Type B pancreatic cell (in vitro differentiated cells): ENCODE measurements around the gene CCDC3. TPM values are rescaled to one million over a fixed set of nuclear protein-coding genes. Genes with fewer than 3 reads are reported as not detected.

Source experiments
- DNase-seq: peaks from one replicate; pipeline ENCODE4 v3.0.0; 2021; ENCODE audit warnings: mixed read lengths; ENCODE audit not compliant: unreplicated experiment; ENCODE audit errors: extremely low spot score
- H3K27ac Mint-ChIP-seq: 2 replicates; pipeline ENCODE4 v1.8.0; 2021; ENCODE audit warnings: mild to moderate bottlenecking, mixed read lengths
- H3K27me3 Mint-ChIP-seq: 2 replicates; pipeline ENCODE4 v1.8.0; 2021; ENCODE audit warnings: mixed read lengths
- H3K36me3 Mint-ChIP-seq: 2 replicates; pipeline ENCODE4 v1.8.0; 2021; ENCODE audit warnings: mixed read lengths
- H3K4me1 Mint-ChIP-seq: one replicate; pipeline ENCODE4 v1.8.0; 2021; ENCODE audit warnings: mixed read lengths; ENCODE audit not compliant: unreplicated experiment
- H3K4me3 Mint-ChIP-seq: 2 replicates; pipeline ENCODE4 v1.8.0; 2021; ENCODE audit warnings: mild to moderate bottlenecking, mixed read lengths
- H3K9me3 Mint-ChIP-seq: 2 replicates; pipeline ENCODE4 v1.8.0; 2021; ENCODE audit warnings: mixed read lengths
- CTCF ChIP-seq: fragments of 200-600 bp; sonication (generic); conservative IDR thresholded peaks from 2 replicates; pipeline ENCODE4 v1.5.0; 2021; ENCODE audit warnings: antibody characterized with exemption, mild to moderate bottlenecking
- total RNA-seq: library from RNA; stranded (reverse); gene quantifications from 2 replicates; pipeline ENCODE4 v1.2.1, GENCODE V29; 2021; ENCODE audit warnings: low replicate concordance

The CCDC3 gene
- total RNA-seq, 1 donor from 2014 or later = 17.6 TPM

DNA sequence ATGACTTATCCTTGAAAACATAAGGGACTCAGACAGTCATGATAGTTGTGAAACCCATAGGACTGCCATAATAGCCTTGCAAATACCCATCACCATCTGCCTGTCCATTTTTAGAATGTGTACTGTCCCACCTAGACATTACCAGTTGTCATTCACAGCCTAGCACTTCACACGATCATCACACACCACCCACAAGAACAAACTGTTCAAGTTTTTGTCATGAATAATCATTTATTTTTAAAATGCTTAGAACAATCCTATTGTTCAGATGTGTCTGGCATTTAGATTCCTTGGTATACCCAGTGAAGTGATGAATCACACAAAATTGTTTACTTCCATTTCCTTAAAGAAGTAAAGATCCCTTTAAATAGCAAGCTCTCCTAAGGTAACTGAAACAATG lies 46.6 kb downstream of the CCDC3 start:
- no peaks in the 10 kb centered on the region for H3K4me1 Mint-ChIP-seq
- no peak overlapping the region for H3K4me3 Mint-ChIP-seq
- H3K9me3 Mint-ChIP-seq = peaks cover 16% of the 10 kb centered on the region
- TF ChIP-seq CTCF = no peak
- H3K27me3 Mint-ChIP-seq = no peaks in the 10 kb centered on the region
- peaks cover 20% of the 10 kb centered on the region for H3K36me3 Mint-ChIP-seq
- no peak for DNase-seq
- no peak overlapping the region for H3K27ac Mint-ChIP-seq

- Mint-ChIP-seq H3K27me3 (no peaks in the 10 kb centered on the region), H3K27ac (no peak overlapping the region), H3K36me3 (peaks cover 21% of the 10 kb centered on the region), H3K9me3 (peaks cover 18% of the 10 kb centered on the region), H3K4me1 (no peaks in the 10 kb centered on the region), H3K4me3 (no peak overlapping the region)
- no peak for DNase-seq
- no peak for TF ChIP-seq CTCF
Measured at GRCh38 chr10:12950583-12951128, 50.9 kb downstream of the CCDC3 start.

DNA sequence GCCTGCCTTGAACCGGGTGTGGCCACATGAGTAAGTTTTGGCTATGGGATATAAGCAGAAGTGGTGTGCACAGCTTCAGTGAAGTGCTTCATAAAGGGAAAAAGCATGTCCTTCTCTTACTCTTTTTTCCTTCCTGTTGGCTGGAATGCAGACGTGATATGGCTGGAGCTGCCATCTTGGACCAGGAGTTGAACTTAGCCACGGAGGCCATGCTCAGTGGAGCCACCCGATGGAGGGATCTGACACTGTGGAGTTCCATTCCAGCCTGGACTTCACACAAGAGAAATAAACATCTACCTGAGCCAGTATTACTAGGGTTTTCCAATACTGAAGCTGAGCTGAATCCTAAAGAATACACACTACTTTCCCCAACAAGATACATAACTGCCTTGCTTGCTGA lies 52.3 kb downstream of the CCDC3 start:
- Mint-ChIP-seq H3K27ac (no peak overlapping the region), H3K9me3 (peaks cover 18% of the 10 kb centered on the region), H3K27me3 (no peaks in the 10 kb centered on the region), H3K4me1 (no peaks in the 10 kb centered on the region), H3K36me3 (peaks cover 21% of the 10 kb centered on the region), H3K4me3 (no peak overlapping the region)
- DNase-seq = no peak
- TF ChIP-seq CTCF = peak; percentile 32

- DNase-seq = peak; percentile 20
- peaks cover 17% of the 10 kb centered on the region for H3K9me3 Mint-ChIP-seq
- no peaks in the 10 kb centered on the region for H3K4me1 Mint-ChIP-seq
- no peak for TF ChIP-seq CTCF
- peaks cover 13% of the 10 kb centered on the region for H3K36me3 Mint-ChIP-seq
- H3K4me3 Mint-ChIP-seq = no peak overlapping the region
- H3K27ac Mint-ChIP-seq = no peak overlapping the region
- H3K27me3 Mint-ChIP-seq = no peaks in the 10 kb centered on the region
Measured at GRCh38 chr10:12947741-12948140, 53.8 kb downstream of the CCDC3 start.

GRCh38 chr10:12946372-12946771 lies 55.1 kb downstream of the CCDC3 start:
- Mint-ChIP-seq H3K4me3 (no peak overlapping the region), H3K27me3 (no peaks in the 10 kb centered on the region), H3K9me3 (peaks cover 9% of the 10 kb centered on the region), H3K4me1 (no peaks in the 10 kb centered on the region), H3K27ac (no peak overlapping the region), H3K36me3 (peaks cover 4% of the 10 kb centered on the region)
- no peak for TF ChIP-seq CTCF
- DNase-seq = no peak
